MM.1S (cell line): Measurements from ENCODE around the gene NOL9.

Source experiments
- DNase-seq: peaks from one replicate; pipeline ENCODE4 v3.0.0-alpha.2; 2015
- H2AFZ ChIP-seq: fragments of 300-600 bp; sonication (generic); 2 replicates; pipeline ENCODE4 v1.6.0; 2016; ENCODE audit warnings: antibody characterized with exemption, low read length
- H3F3A ChIP-seq: fragments of 300-600 bp; sonication (generic); 2 replicates; pipeline ENCODE4 v1.6.1; 2016; ENCODE audit warnings: mild to moderate bottlenecking, antibody characterized with exemption, low read length, moderate library complexity, mixed read lengths; ENCODE audit not compliant: insufficient read depth
- H3K27ac ChIP-seq: fragments of 300-600 bp; sonication (generic); 2 replicates; pipeline ENCODE4 v1.5.1; 2016; ENCODE audit warnings: mild to moderate bottlenecking, low read length
- H3K27me3 ChIP-seq: fragments of 300-600 bp; sonication (generic); replicated peaks from 2 replicates; pipeline ENCODE4 v1.6.0; 2016; ENCODE audit warnings: low read length; ENCODE audit not compliant: insufficient read depth
- H3K36me3 ChIP-seq: fragments of 300-600 bp; sonication (generic); replicated peaks from 2 replicates; pipeline ENCODE4 v1.6.1; 2016; ENCODE audit warnings: mild to moderate bottlenecking, low read length, mixed read lengths; ENCODE audit not compliant: insufficient read depth
- H3K4me1 ChIP-seq: fragments of 300-600 bp; sonication (generic); 2 replicates; pipeline ENCODE4 v1.6.1; 2016; ENCODE audit warnings: low read length, mixed read lengths
- H3K4me2 ChIP-seq: fragments of 300-600 bp; sonication (generic); 2 replicates; pipeline ENCODE4 v1.6.0; 2016; ENCODE audit warnings: low read depth, low read length
- H3K4me3 ChIP-seq: fragments of 300-600 bp; sonication (generic); 2 replicates; pipeline ENCODE4 v1.5.1; 2016; ENCODE audit warnings: low read length, mixed read lengths
- H3K79me2 ChIP-seq: fragments of 300-600 bp; sonication (generic); 2 replicates; pipeline ENCODE4 v1.6.1; 2016; ENCODE audit warnings: mixed run types, low read length, mixed read lengths
- H3K9ac ChIP-seq: fragments of 300-600 bp; sonication (generic); 2 replicates; pipeline ENCODE4 v1.6.1; 2016; ENCODE audit warnings: low read length, mixed read lengths
- H3K9me2 ChIP-seq: fragments of 300-600 bp; sonication (generic); replicated peaks from 2 replicates; pipeline ENCODE4 v1.6.1; 2016; ENCODE audit warnings: mild to moderate bottlenecking, low read length, mixed read lengths; ENCODE audit not compliant: insufficient read depth
- H3K9me3 ChIP-seq: fragments of 300-600 bp; sonication (generic); replicated peaks from 2 replicates; pipeline ENCODE4 v1.6.1; 2016; ENCODE audit warnings: mild to moderate bottlenecking, low read length, mixed read lengths; ENCODE audit not compliant: insufficient read depth
- H4K20me1 ChIP-seq: fragments of 300-600 bp; sonication (generic); 2 replicates; pipeline ENCODE4 v1.6.1; 2016; ENCODE audit warnings: mild to moderate bottlenecking, low read length, moderate library complexity, mixed read lengths; ENCODE audit not compliant: insufficient read depth
- CTCF ChIP-seq: fragments of 300-600 bp; sonication (generic); IDR thresholded peaks from 2 replicates; pipeline ENCODE4 v1.5.1; 2016; ENCODE audit warnings: antibody characterized with exemption, low read length, mixed read lengths
- EZH2 ChIP-seq: fragments of 300-600 bp; sonication (generic); optimal IDR thresholded peaks from 2 replicates; pipeline ENCODE3; 2017; ENCODE audit warnings: low read depth, mild to moderate bottlenecking, antibody characterized with exemption, low read length, mixed read lengths
- EZH2phosphoT487 ChIP-seq: fragments of 300-600 bp; sonication (generic); IDR thresholded peaks from 2 replicates; pipeline ENCODE4 v1.6.1; 2018; ENCODE audit warnings: antibody characterized with exemption, low read length

Gene NOL9

GRCh38 chr1:6574818-6575217, 20.5 kb upstream of the NOL9 start:
- H3K9me3 ChIP-seq, result no peaks in the 10 kb centered on the region
- H3K4me1 ChIP-seq, result peaks cover 5% of the 10 kb centered on the region
- H3K79me2 ChIP-seq, result no peaks in the 10 kb centered on the region
- H3K4me3 ChIP-seq, result no peak overlapping the region
- H4K20me1 ChIP-seq, result no peaks in the 10 kb centered on the region
- peaks cover 16% of the 10 kb centered on the region for H3K27me3 ChIP-seq
- no peak overlapping the region for H3K4me2 ChIP-seq
- no peak overlapping the region for H3K9ac ChIP-seq
- no peak overlapping the region for H2AFZ ChIP-seq
- no peaks in the 10 kb centered on the region for H3F3A ChIP-seq
- TF ChIP-seq EZH2 (no peak), EZH2phosphoT487 (no peak), CTCF (no peak)
- no peaks in the 10 kb centered on the region for H3K36me3 ChIP-seq
- no peak for DNase-seq
- H3K27ac ChIP-seq, result no peak overlapping the region
- no peaks in the 10 kb centered on the region for H3K9me2 ChIP-seq

DNA sequence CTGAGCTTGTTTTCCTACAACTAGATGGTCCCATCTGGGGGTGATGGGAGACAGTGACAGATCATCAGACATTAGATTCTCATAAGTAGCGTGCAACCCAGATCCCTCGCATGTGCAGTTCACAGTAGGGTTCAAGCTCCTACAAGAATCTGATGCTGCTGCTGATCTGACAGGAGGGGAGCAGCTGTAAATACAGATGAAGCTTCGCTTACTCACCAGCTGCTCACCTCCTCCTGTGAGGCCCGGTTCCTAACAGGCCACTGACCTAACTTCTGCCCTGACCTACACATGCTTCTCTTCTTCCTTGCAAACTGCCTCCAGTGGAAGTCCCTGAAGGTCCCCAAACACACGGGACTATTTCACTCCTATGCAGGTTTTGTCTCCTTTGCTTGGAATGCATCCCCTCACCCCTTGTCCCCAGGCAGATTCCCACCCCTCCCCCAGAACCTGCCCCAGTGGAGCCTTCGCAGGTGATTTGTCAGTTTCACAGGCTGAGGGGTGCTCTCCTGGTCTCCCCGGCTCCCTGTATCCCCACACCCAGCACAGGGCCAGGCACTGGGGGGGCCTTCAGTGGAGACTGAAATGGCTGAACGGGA, 19.8 kb upstream of the NOL9 start:
- Histone ChIP-seq H3K4me2 (no peak overlapping the region), H3F3A (no peaks in the 10 kb centered on the region), H3K36me3 (no peaks in the 10 kb centered on the region), H3K27me3 (peaks cover 22% of the 10 kb centered on the region), H4K20me1 (no peaks in the 10 kb centered on the region), H3K27ac (no peak overlapping the region), H3K4me1 (0 out of 2 replicates have a peak, but pooled peaks cover under 1% of the 10 kb centered on the region), H3K79me2 (no peaks in the 10 kb centered on the region), H3K9me3 (no peaks in the 10 kb centered on the region), H3K4me3 (no peak overlapping the region), H3K9ac (no peak overlapping the region), H2AFZ (no peak overlapping the region), H3K9me2 (no peaks in the 10 kb centered on the region)
- no peak for DNase-seq
- TF ChIP-seq CTCF, result no peak
- no peak for TF ChIP-seq EZH2
- no peak for TF ChIP-seq EZH2phosphoT487

DNA sequence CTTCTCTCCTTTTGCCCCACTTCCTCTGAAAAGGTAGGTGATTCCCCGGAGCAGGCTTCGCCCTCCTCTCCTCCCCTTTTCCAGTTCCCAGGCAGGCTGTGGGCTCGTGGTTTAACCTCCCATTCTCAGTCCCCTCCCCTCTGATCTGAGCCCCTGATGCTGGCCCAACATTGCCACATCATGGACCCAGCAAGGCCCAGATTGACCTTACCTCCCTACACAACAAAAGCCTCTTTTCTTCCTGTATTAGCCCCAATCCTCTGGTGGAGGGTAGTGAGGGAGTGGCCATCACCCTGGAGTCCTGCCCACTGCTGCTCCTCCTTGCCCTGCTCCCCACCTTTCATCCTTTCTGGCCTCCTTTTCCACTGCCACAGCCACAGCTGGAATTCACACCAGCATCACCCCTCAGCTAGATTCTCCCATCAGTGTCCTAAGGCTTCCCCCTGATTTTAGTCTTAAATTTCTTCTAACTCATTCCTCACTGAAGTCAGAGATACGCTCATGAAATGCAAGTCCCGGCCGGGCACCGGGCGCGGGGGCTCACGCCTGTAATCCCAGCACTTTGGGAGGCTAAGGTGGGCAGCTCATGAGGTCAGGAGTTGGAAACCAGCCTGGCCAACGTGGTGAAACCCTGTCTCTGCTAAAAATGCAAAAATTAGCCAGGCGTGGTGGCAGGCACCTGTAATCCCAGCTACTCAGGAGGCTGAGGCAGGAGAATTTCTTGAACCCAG, 18.5 kb upstream of the NOL9 start:
- no peaks in the 10 kb centered on the region for H3K36me3 ChIP-seq
- no peak overlapping the region for H2AFZ ChIP-seq
- H3K27ac ChIP-seq, result no peak overlapping the region
- H3K27me3 ChIP-seq, result peaks cover 25% of the 10 kb centered on the region
- no peak overlapping the region for H3K9ac ChIP-seq
- H3K9me3 ChIP-seq, result no peaks in the 10 kb centered on the region
- H3K4me1 ChIP-seq, result no peaks in the 10 kb centered on the region
- H3F3A ChIP-seq, result no peaks in the 10 kb centered on the region
- no peaks in the 10 kb centered on the region for H4K20me1 ChIP-seq
- H3K9me2 ChIP-seq, result no peaks in the 10 kb centered on the region
- H3K79me2 ChIP-seq, result no peaks in the 10 kb centered on the region
- no peak overlapping the region for H3K4me2 ChIP-seq
- TF ChIP-seq EZH2 (no peak), CTCF (no peak), EZH2phosphoT487 (no peak)
- H3K4me3 ChIP-seq, result no peak overlapping the region
- no peak for DNase-seq
